GM23248 (cell line): ENCODE data around the gene ADARB1.

Source experiments
- EZH2 ChIP-seq: fragments of 200-600 bp; sonication (generic); IDR thresholded peaks from 2 replicates; pipeline ENCODE4 v1.6.1; 2018; ENCODE audit warnings: antibody characterized with exemption, mild to moderate bottlenecking; ENCODE audit not compliant: insufficient read depth, poor library complexity, severe bottlenecking
- EZH2phosphoT487 ChIP-seq: fragments of 200-600 bp; sonication (generic); IDR thresholded peaks from 2 replicates; pipeline ENCODE4 v1.6.1; 2018; ENCODE audit warnings: antibody characterized with exemption, moderate library complexity, mild to moderate bottlenecking, low read depth; ENCODE audit not compliant: insufficient read depth

- TF ChIP-seq EZH2: no peak
- no peak for TF ChIP-seq EZH2phosphoT487
Observed at GRCh38 chr21:45042664-45043161, 31.7 kb upstream of the ADARB1 start.
